ENCODE measurements around the gene NPAS2.

The NPAS2 gene

DNA sequence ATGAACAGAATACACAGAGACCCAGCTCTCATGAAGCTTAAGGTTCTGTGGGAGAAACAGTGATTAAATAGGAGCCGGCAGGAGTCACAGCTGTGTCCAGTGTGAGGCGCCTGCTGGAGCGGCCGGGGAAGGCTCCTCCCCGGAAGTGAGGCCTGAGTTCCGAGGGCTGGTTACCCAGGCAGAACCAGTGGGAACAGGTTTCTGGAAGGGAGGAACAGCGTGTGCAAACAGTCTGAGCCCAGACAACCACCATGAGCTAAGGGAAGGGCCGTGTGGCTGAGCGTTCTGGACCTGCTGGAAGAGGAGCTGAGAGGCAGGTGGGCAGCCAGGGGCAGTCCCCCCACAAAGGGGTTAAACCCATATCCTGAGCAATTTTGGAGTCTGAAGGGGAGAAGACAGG is 26.0 kb upstream of the NPAS2 start:
- H3K4me3 ChIP-seq (ENCODE audit: low read depth, low read length): no peak overlapping the region
- no peak for DNase-seq (ENCODE audit: low read depth)
- TF ChIP-seq, protein P1, sequence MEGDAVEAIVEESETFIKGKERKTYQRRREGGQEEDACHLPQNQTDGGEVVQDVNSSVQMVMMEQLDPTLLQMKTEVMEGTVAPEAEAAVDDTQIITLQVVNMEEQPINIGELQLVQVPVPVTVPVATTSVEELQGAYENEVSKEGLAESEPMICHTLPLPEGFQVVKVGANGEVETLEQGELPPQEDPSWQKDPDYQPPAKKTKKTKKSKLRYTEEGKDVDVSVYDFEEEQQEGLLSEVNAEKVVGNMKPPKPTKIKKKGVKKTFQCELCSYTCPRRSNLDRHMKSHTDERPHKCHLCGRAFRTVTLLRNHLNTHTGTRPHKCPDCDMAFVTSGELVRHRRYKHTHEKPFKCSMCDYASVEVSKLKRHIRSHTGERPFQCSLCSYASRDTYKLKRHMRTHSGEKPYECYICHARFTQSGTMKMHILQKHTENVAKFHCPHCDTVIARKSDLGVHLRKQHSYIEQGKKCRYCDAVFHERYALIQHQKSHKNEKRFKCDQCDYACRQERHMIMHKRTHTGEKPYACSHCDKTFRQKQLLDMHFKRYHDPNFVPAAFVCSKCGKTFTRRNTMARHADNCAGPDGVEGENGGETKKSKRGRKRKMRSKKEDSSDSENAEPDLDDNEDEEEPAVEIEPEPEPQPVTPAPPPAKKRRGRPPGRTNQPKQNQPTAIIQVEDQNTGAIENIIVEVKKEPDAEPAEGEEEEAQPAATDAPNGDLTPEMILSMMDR (IDR thresholded peaks at IDR 0.05; ENCODE audit: control insufficient read depth, extremely low read depth, insufficient read depth): no peak

DNA sequence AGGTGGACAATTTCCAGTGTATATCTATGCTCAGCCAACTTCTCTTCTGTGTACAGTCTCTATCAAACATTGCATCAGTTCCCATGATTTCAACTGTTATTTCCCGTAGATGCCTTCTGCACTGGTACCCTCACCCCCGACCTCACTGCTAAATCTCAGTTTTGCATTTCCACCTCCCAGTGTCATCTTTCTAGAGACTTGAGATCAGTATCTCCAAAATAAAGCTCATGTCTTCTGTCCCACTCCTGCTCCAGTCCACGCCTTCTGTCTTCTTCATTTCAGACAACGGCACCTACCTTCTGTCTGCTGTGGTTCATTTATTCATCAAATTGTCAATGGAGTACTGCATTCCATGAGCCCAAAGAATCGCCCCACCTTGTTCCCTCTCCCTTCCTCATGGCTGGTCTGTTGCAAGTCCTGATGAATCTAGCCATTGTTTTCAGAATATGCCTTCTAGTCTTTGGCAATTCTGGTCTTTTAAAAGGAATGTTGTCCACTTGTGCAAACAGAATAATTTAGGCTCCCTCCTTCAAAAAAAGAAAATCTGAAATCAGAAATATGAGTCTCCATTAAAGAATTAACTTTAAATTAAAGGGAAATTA is 23.3 kb upstream of the NPAS2 start:
- no peak overlapping the region for H3K4me3 ChIP-seq (ENCODE audit: low read depth, low read length)
- TF ChIP-seq, protein P1 (IDR thresholded peaks at IDR 0.05; ENCODE audit: control insufficient read depth, extremely low read depth, insufficient read depth): no peak
- DNase-seq (ENCODE audit: low read depth): no peak

GRCh38 chr2:100799686-100800085 is 20.3 kb upstream of the NPAS2 start:
- TF ChIP-seq, protein P1 (IDR thresholded peaks at IDR 0.05; ENCODE audit: control insufficient read depth, extremely low read depth, insufficient read depth): no peak
- DNase-seq (ENCODE audit: low read depth): no peak
- H3K4me3 ChIP-seq (ENCODE audit: low read depth, low read length): no peak overlapping the region

DNA sequence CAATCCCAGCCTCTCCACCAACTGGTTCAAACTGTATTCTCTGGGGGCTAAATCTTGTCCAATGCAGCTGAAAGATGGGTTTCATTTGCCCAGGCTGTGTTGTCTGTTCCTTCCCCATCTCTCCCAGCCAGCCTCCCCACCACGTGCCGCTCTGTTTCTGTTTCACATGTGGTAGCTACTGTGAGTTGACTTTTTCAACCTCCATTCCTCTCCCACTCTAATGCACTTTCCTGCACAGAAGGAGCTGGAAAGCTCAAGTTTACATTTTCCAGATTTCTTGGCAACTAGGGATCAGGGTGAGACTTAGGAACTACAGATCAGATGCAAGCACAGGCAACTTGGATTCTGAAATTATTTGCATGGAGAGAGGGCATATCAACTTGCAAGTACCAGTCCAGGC is 19.0 kb upstream of the NPAS2 start:
- DNase-seq (ENCODE audit: low read depth): no peak
- TF ChIP-seq, protein P1 (IDR thresholded peaks at IDR 0.05; ENCODE audit: control insufficient read depth, extremely low read depth, insufficient read depth): no peak
- no peak overlapping the region for H3K4me3 ChIP-seq (ENCODE audit: low read depth, low read length)

GRCh38 chr2:100801402-100801801 is 18.5 kb upstream of the NPAS2 start:
- DNase-seq (ENCODE audit: low read depth): no peak

GRCh38 chr2:100802066-100802465 is 17.9 kb upstream of the NPAS2 start:
- H3K4me3 ChIP-seq (ENCODE audit: low read depth, low read length): no peak overlapping the region
- TF ChIP-seq, protein P1 (IDR thresholded peaks at IDR 0.05; ENCODE audit: control insufficient read depth, extremely low read depth, insufficient read depth): no peak
- no peak for DNase-seq (ENCODE audit: low read depth)

More at GRCh38 chr2:100801402-100801801, 18.5 kb upstream of the NPAS2 start:
- no peak overlapping the region for H3K4me3 ChIP-seq (ENCODE audit: low read depth, low read length)
- TF ChIP-seq, protein P1 (IDR thresholded peaks at IDR 0.05; ENCODE audit: control insufficient read depth, extremely low read depth, insufficient read depth): no peak

DNA sequence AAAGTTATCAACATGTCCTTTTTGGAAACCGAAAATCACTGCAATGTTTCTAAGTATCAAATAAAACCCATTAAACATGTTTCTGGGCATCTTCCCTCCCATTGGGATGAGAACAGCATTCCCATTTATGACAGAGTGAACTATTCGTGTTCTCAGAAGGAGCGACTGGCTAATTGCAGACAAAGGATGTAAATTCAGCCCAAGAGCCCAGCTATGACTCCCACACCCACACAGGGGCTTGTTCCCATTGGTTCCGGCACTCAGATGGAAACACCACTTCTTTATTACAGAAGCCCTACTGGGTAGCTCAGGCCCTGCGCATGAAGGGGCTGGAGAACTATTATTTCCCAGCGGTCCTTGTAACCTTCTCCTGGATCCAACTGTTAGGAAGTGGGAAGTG is 16.6 kb upstream of the NPAS2 start:
- TF ChIP-seq, protein P1 (IDR thresholded peaks at IDR 0.05; ENCODE audit: control insufficient read depth, extremely low read depth, insufficient read depth): no peak
- H3K4me3 ChIP-seq (ENCODE audit: low read depth, low read length): no peak overlapping the region
- DNase-seq (ENCODE audit: low read depth): no peak

Measured in LNCaP clone FGC (cell line).